Vagina (tissue), 2 donors: ENCODE results near the gene EHBP1L1.

Source experiments
- POLR2A ChIP-seq, 2 donors: fragments of 450-650 bp; IDR thresholded peaks; one replicate each; pipeline ENCODE4 v1.6.1; 2017; ENCODE audit warnings: antibody characterized with exemption in 2 of 2, mild to moderate bottlenecking in 2 of 2, moderate library complexity in 2 of 2
- POLR2AphosphoS5 ChIP-seq, 2 donors: sonication (generic); formaldehyde crosslinking; IDR thresholded peaks; one replicate each; pipeline ENCODE4 v1.9.0; 2017; ENCODE audit warnings: antibody characterized with exemption in 2 of 2, mild to moderate bottlenecking in 2 of 2, low read depth in 1 of 2; ENCODE audit not compliant: insufficient read depth in 1 of 2
- TF ChIP-seq, protein P1 (sequence below), 3 experiments: fragments of 450-650 bp in 2 of 3; fragments of 200-600 bp in 1 of 3; sonication (generic) in 1 of 3; IDR thresholded peaks; one replicate each; pipeline ENCODE4 v1.5.1; 2017 to 2019; ENCODE audit warnings: antibody characterized with exemption in 3 of 3, mild to moderate bottlenecking in 2 of 3, moderate library complexity in 2 of 3

DNA sequence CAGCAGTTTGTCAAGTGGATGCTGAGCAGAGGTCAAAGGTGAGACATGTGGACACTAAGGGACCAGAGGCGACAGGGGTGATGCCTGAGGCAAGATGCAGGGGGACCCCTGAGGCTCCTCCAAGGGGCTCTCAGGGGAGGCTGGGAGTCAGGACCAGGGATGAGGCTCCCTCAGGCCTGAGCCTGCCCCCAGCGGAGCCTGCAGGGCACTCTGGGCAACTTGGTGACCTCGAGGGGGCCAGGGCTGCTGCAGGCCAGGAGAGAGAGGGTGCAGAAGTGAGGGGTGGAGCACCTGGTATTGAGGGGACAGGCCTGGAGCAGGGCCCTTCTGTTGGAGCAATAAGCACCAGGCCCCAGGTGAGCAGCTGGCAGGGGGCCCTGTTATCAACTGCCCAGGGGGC is 6.1 kb downstream of the EHBP1L1 start:
- TF ChIP-seq, protein P1, sequence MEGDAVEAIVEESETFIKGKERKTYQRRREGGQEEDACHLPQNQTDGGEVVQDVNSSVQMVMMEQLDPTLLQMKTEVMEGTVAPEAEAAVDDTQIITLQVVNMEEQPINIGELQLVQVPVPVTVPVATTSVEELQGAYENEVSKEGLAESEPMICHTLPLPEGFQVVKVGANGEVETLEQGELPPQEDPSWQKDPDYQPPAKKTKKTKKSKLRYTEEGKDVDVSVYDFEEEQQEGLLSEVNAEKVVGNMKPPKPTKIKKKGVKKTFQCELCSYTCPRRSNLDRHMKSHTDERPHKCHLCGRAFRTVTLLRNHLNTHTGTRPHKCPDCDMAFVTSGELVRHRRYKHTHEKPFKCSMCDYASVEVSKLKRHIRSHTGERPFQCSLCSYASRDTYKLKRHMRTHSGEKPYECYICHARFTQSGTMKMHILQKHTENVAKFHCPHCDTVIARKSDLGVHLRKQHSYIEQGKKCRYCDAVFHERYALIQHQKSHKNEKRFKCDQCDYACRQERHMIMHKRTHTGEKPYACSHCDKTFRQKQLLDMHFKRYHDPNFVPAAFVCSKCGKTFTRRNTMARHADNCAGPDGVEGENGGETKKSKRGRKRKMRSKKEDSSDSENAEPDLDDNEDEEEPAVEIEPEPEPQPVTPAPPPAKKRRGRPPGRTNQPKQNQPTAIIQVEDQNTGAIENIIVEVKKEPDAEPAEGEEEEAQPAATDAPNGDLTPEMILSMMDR (IDR thresholded peaks at IDR 0.05), result no peak
- TF ChIP-seq POLR2AphosphoS5 (IDR thresholded peaks at IDR 0.05; ENCODE audit: insufficient read depth in 1 of 2, low read depth in 1 of 2) (no peak), POLR2A (IDR thresholded peaks at IDR 0.05) (no peak)
